LoVo (cell line): ENCODE results near the gene RGS10.
"Not testable (repeated sequence)": the region's sequence is repeated elsewhere in the genome, so short reads cannot be mapped to it uniquely, and the experiment has no call there.

ENCODE experiments used
- DNase-seq: peaks from one replicate; pipeline ENCODE4 v3.0.0-alpha.2; 2016; ENCODE audit warnings: low spot score

RGS10 gene

DNA sequence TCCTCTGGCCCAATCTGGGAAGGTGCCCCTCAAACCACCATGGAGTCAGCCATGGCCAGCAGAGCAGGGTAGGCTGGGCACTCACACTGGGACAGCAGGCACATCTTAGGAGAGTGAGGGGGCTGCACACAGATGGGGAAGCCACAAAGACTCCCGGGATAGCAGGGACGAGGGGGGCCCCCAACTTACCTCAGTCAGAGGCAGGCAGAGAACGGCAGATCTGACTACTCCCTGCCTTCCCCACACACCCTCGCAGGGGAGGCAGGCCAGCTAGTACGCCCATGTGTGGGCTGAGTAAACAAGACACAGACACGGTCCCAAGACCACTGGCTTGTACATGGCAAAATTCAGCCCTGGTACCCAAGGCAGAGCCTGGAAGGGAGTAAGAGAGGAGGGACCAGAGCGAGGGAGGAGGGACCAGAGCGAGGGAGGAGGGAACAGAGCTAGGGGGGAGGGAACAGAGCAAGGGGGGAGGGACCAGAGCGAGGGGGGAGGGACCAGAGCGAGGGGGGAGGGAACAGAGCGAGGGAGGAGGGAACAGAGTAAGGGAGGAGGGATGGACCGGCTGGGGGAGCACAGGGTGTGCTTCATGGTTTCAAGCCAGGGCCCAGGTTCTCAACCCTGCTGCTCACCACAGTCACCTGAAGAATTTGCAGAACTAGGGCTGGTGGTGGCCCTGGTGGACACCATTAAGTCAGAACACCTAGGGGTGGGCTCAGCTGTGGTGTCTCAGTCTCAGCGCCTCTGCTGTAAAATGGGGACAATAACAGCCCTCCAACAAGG is 73.8 kb downstream of the RGS10 start:
- DNase-seq, result no peak

DNA sequence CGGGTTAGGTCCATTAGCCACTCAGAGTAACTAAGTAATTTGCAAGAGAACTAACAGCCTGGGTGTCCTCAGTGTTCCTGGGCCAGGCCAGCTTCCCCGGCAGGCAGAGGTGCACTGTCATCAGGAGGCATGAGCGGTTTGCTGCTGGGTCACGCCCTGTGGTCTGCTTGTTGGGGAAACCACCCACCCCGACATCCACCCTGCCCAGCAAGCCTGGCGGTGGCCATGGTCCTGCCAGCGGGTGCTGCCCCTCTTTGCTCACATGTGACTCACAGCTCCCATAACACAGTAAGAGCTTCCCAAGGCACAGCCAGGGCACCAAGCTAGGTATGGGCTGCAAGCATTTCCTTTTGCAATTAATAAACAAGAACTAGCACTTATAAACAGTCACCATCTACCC is 75.9 kb downstream of the RGS10 start:
- DNase-seq, result no peak

DNA sequence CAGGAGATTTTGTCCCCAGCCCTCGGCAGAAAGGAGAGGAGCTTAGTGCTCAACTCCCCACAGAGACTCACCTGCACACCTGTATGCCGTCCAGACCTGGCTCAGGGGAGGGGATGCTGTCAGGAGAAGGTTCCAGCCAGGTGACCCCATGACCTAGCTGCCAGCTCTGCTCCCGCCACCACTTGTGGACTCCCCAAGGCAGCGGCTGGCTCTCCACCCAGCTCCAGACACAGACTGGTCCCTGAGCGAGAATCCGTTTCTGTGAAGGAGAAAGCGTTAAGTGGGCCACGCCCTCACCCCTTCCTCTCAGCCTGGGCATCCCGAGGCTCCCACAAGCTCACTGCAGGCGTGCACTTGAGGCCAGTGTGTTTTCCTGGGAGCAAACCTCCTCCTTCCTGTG is 76.4 kb downstream of the RGS10 start:
- DNase-seq, result no peak

DNA sequence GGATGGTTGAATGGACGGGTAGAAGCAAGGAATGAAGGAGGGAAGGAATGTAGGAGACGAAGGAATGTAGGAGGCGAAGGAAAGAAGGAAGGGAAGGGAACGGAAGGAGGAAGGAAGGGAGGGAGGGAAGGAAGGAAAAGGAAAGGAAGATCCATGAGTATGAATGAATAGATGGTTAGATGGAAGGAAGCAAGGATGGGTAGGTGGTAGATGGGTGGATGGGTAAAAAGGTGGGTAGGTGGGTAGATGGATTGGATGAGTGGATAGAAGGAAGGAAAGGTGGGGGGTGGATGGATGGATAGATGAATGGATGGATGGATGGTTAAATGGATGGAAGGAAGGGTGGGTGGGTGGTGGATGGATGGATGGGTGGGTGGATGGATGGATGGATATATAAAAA is 77.4 kb downstream of the RGS10 start:
- no peak for DNase-seq

DNA sequence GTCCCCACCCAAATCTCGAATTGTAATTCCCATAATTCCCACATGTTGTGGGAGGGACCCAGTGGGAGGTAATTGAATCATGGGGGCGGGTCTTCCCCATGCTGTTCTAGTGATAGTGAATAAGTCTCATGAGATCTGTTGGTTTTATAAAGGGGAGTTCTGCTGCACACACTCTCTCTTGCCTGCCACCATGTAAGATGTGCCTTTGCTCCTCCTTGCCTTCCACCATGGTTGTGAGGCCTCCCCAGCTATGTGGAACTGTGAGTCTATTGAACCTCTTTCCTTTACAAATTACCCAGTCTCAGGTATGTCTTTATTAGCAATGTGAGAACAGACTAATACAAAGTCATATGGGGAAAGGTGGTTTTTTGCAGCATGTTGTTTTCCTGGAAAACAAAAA is 79.3 kb downstream of the RGS10 start:
- DNase-seq, result not testable (repeated sequence)

DNA sequence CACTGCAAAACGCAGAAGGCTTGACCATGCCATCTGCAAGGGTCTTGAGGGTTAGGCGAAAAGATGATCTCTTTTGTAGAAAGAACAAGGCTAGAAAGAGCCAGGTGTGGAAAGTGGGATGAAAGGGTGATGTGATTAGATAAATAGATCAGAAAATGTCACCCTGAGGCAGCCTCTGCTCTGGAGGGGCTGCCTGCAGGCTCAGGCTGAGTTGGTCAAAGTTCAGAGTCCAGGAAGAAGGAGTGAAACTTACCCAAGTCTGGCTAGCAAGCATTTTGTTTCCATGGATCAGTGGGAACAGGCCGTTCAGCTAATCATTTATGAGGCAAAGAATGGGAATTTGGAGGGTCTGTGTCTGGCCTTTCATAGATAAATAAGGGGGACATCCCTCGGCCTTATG is 79.7 kb downstream of the RGS10 start:
- no peak for DNase-seq

DNA sequence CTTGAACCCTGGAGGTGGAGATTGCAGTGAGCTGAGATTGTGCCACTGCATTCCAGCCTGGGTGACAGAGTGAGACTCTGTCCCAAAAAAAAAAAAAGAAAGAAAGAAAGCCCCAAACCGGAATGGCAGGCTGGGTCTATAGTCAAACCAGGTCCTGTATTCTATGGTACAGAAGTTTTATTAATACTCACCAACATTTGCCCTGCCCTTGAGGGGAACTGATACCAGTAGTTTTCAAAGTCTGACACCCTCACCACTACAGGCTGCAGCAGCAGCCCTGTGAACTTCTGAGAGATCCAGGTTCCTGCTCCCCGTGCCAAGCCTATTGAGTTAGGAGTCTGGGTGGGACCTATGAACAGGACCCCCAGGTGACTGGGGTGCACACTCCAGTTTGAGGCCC is 80.6 kb downstream of the RGS10 start:
- no peak for DNase-seq

DNA sequence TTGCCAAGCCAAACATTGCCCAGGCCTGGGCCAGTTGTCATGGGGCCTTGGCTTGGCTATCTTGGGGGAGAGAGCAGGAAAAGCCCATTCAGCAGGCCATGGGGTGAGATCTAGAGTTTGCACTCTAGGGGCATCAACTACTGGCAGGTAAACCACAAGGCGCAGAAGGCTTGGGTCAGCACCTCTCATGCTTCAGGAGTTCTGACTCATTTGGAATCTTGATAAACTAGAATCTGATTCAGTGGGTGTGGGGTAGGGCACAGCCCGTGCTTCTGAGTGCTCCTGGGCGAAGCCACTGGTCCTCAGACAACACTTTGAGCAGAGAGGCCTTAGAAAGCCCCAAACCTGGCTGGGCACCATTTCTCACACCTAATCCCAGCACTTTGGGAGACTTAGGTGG is 81.1 kb downstream of the RGS10 start:
- DNase-seq, result peak; percentile 16

DNA sequence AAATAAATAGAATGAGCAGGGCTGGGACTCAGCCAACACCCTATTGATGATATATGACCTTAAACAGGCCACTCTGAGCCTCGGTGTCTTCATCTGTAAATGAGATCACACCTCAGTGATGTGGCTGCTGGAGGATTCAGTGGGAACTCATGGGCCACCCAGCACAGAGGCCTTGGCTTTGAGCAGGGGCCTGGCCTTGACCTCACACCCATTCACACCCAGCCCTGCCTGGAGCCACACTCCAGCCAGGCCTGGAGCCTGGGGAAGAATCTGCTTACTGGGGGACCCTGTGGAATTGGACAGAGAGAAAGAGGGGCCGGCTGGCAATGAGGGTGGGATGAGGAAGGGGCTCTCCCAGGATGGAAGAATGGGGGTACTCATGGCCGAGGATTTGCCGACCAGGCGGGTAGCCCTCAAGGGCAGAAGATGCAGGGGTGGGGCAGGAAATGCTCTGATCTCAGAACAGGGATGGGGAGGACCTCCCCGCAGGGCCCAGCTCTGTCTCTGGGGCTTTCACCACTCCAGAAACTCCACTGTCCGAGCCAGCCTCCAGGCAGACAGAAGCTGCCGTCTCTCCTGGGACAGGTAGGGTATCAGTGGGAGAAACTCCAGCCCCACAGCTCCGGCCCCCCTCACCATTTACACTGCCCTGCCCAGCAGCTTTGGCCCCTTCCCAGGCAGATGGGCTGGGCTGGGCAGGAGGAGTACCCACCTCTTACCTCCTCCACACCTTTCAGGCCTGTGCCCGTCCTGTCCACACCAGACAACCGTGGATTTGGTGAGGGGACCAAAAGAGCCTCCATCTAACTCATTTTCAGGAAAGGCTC is 81.9 kb downstream of the RGS10 start:
- no peak for DNase-seq

DNA sequence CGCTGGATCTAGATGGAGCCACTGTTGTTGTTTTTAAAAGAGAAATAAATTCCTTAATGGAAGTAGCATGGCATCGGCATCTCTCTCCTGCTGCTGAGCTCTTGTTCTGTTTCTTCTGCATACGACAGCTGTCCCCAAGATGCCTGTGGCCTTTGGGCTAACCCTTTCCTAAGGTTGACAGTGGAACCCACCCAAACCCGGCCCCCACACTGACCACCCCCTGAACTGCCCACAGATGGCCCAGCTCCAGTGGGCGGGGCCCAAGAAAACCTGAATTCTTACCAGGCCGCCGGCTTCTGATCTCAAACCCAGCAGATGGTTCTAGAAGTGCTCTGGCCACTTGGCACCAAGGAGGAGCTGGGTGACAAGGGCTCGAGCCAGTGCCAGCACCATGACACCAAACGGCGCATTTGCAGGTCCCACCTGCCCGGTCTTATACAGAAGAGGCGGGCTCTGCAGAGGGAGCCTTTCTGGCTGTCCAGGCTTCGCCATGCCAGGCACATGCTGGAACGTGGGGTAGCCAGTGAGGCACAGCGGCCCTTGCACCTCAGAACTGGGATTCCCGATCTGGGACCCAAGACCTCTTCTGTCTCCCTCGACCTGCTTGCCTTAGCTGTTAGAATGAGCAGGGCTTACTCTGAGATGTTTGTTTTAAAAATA is 82.7 kb downstream of the RGS10 start:
- DNase-seq, result no peak

DNA sequence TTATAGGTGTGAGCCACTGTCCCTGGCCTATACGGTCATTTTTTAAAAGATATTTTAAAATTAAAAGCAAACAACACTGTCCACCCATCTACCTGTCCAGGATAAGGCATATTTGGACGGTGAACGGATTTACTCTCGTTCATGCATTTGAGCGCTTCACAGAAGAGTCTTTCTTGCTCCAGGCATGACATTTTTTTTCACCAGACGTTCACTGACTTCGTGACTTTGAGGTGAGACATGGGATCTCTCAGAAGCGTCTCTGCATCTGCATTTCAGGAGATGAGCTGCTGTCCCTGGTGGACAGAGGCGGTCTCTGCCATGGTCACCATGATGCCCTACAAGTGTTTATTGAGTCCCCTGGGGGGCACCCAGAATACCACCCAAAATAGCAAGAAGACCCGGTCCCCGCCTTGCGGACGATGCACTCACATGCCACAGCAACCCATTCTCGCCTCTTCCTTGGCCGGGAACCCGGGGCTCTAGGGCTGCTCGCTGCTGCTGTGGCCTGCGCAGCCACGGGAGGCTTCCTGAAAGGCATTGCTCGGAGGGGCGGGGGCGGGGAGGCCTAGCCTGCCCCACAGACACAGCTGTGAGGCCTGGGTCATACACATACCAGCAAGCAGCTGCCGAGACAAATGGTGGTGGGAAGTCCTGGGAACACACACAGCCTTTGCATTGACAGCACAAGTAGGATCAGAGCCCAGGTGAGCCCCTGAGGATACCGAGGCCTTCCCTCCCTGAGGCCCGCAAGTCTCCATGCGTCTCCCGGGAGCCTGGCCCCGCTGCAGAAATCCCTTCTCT is 84.4 kb downstream of the RGS10 start:
- no peak for DNase-seq

DNA sequence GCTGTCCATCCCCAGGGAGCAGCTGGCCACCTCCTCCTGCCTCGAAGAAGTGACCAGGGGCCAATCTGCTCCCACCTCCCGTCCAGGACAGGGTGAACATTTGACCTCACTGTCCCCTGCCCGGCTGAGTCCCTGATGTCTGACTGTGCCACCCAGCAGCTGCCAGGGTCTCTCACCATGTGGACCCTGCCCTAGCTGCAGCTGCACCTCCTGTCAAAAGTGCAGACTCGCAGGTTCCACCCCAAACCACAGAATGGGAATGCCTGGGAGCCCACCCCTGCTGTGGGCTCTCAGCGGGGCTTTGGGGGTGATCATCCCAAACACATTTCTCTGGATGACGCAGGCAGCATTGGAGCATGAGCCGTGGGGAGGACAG is 86.1 kb downstream of the RGS10 start:
- no peak for DNase-seq

DNA sequence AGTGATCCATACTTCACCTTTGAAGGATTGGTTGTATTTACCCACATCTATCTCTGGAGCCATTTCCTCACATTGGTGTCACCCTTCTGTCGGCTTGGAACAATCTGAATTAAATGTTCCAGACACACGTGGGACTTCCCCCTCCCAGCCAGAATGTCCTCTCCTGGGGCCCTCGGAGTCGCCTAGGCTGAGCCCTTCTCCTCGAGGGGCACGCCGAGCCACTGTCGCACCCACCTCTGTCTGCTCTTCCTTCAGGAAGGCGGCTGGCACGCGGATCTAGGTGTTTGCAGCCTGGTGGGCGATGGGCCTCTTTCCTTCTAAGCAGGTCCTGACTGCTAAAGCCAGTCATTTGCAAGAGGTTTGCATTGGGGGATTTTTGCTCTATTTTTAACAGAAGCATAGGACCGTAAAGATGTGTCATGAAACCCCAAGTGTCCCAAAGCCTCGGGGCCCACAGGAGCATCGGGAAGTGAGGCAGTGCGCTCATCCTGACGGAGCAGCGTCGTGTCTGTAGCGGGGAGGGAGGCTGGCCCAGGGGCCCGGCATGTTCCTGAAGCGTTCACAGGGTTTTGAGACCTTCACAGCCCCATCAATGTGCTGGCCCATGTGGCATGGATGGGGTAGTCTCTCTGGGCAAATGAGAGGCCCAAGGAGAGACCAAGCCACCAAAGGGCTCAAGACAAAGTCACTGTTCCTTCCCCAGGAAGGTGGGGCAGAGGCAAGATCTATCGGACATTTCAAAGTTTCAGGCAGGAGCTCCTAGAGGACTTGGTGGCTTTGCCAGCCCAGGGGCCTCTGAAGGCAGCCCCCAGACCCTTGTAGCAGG is 86.7 kb downstream of the RGS10 start:
- no peak for DNase-seq

DNA sequence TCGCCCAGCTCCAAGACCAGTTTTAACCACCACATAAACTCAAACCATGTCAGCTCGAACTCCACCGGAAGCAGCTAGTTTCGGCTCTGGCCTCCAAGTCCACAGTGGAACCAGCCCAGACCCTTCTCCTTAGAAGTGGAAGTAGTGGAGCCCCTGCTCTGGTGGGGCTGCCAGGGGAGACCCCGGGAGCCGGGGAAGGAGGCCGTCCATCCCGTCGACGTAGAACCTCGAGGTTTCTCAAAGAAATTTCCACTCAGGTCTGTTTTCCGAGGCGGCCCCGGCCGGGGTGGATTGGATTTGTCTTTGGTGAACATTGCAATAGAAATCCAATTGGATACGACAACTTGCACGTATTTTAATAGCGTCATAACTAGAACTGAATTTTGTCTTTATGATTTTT is 87.5 kb downstream of the RGS10 start:
- DNase-seq, result no peak

DNA sequence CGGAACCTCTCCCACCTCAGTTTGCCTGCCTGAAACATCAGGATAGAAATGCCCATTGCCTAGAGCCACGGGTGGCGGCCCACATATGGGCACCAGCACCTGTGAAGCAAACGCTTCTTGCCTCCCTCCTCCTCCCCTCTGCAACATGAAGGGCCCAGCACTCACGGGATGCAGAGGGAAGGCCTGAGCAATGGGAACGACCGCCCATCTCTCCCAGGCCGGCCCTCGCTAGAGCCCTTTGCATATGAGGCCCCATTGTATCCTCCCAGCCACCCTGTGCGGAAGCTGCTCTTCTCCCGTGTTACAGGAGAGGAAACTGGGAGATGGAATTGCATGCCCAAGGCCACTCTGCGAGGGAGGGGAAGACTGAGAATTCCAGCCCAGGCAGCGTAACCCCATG is 88.2 kb downstream of the RGS10 start:
- no peak for DNase-seq

DNA sequence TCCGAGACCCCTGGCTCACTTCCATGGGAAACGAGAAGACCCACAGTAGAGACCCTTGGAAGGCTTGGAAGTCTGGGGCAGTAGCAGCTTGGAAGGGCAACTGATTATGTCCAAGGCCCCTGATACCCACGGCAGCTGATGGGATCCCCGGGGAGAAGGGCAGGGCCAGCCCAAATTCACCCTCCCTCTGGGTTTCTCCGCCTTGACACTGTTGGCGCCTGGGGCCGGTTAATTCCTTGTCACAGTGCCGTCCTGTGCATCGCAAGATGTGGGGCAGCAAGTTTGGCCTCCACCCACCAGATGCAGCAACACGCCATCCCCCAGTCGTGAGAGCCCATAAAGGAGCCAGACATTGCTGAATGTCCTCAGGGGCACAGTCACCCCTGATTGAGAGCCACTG is 89.2 kb downstream of the RGS10 start:
- DNase-seq, result no peak

DNA sequence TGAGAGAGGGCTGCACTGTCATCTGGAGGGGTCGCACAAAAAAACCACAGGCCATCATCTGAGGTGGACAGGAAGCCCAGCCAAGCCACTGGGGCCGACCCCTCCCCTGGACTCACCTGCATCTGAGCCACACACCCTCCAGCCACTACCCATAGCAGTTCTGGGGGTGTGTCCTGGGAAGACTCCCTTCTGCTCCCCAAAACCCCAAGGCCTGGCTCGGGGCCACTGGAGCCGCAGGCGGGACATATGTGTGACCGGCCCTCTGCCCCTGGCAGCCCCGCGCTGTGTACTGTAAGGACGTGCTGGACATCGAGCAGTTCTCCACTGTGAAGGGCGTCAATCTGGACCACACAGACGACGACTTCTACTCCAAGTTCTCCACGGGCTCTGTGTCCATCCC is 90.1 kb downstream of the RGS10 start:
- DNase-seq, result no peak

DNA sequence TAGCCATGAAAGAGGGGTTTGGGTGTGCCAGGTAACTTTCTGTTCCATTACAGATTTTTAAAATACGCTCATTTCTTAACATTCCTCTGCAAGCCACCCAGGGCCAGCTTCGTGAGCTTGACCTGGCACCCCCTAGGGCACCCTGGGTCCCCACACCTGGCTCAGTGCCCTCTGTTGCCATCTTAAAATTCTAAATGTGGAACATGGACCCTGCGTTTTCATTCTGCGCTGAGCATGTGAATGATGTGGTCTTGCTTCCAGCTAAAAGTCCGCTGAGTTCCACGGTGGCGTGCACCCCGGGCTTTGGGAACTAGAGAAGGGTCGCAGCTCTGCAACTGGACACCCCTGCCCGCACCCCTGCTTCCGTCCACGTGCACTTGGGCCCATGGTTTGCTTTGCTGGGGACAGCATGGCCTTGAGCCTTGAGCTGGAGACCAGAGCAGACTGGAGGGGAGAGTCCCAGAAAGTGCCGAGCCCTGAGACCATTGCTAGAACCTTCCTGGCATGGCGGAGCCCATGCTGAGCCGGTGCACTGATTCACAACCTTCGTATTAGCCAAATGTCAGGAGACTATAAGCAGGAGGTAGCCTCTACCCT is 91.1 kb downstream of the RGS10 start:
- DNase-seq, result no peak

DNA sequence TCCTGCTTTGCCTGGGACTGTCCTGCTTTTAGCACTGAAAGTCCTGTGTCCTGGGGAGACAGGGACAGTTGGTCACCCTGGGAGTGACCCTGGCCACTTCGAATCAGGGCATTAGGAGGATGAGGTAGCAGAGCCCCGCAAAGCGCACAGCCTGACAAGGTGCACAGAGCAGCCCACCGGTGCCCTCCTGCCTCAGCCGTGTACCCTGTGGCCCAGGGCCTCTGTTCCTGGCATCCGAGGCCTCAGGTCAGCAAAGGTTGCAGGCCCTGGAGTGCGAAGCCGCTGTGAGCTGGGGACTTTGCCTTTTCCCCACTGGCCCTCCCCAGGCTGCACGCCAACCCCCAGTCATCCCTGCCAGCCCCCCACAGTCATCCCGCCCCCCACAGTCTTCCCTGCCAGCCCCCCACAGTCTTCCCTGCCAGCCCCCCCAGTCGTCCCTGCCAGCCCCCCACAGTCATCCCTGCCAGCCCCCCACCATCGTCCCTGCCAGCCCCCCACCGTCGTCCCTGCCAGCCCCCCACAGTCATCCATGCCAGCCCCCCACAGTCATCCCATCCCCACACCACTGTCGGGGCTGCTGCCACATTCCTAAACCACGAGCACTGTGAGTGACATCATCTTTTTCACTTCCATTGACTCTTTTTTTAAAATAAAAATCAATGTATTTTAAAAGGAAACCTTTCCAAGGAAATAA is 91.8 kb downstream of the RGS10 start:
- no peak for DNase-seq
